HL-60 (cell line): ENCODE measurements around the gene GNG8.
"Not testable (repeated sequence)": the region's sequence is repeated elsewhere in the genome, so short reads cannot be mapped to it uniquely, and the experiment has no call there.

Experiments
- DNase-seq, 2 experiments: peaks; one replicate each; pipeline ENCODE4 v3.0.0-alpha.2; 2010 to 2020; ENCODE audit warnings: low read depth in 1 of 2, low spot score in 1 of 2
- H3K27ac ChIP-seq: fragments of 250-450 bp; sonication (Bioruptor Pico); replicated peaks from 2 replicates; pipeline ENCODE4 v1.5.1; 2020; ENCODE audit warnings: mild to moderate bottlenecking, moderate library complexity
- H3K27me3 ChIP-seq: fragments of 250-450 bp; sonication (Bioruptor Pico); 2 replicates; pipeline ENCODE4 v1.5.1; 2021; ENCODE audit warnings: mild to moderate bottlenecking, moderate library complexity; ENCODE audit not compliant: insufficient read depth, poor library complexity, severe bottlenecking
- H3K4me3 ChIP-seq: replicated peaks from 2 replicates; pipeline ENCODE4 v1.5.1; 2011; ENCODE audit warnings: mild to moderate bottlenecking, control low read depth, low read length; ENCODE audit not compliant: insufficient read depth
- GABPA ChIP-seq: IDR thresholded peaks from 2 replicates; pipeline ENCODE4 v1.6.1; 2012; ENCODE audit warnings: low read depth
- POLR2AphosphoS5 ChIP-seq: IDR thresholded peaks from 2 replicates; pipeline ENCODE4 v1.6.1; 2012; ENCODE audit warnings: low read depth
- SPI1 ChIP-seq: IDR thresholded peaks from 2 replicates; pipeline ENCODE4 v1.6.1; 2012; ENCODE audit warnings: low read depth, mild to moderate bottlenecking, borderline replicate concordance
- TF ChIP-seq, protein P1 (sequence below): IDR thresholded peaks from one replicate; pipeline ENCODE4 v1.5.1; 2011; ENCODE audit warnings: low read length, control low read depth, inconsistent platforms; ENCODE audit not compliant: insufficient read depth
- TF ChIP-seq, protein P2 (sequence below): IDR thresholded peaks from 2 replicates; pipeline ENCODE4 v1.6.1; 2012; ENCODE audit warnings: low read depth; ENCODE audit not compliant: insufficient replicate concordance

The GNG8 gene

DNA sequence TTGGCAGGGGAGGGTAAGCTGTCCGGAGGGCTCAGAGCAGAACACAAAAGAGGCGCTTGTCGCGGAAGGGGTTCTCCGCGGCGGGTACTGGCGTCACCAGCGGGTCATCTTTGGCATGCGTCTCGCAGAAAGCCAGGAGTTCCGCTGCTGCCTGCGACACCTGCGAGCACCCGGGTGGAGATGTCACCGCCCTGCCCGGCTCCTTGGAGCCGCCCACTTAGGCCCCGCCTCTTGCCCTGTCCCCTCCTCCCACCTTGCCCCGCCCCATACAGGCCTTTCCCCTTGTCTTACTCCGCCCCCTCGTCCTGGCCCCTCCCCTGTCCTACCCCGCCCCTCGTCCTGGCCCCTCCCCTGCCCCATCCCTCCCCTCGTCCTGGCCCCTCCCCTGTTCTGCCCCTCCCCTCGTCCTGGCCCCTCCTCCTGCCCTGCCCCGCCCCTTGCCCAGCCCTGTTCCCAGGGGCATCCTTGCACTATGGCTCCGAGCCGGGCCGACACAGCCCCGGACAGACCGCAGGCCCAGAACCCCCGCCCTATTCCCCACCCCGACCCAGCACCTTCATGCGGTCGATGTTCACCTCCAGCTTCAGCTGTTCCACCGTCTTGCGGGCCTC, 1.9 kb downstream of the GNG8 start:
- DNase-seq: peak; percentile 78 to 85
- Histone ChIP-seq H3K27me3 (peaks cover 53% of the 10 kb centered on the region), H3K27ac (no peak overlapping the region)

DNA sequence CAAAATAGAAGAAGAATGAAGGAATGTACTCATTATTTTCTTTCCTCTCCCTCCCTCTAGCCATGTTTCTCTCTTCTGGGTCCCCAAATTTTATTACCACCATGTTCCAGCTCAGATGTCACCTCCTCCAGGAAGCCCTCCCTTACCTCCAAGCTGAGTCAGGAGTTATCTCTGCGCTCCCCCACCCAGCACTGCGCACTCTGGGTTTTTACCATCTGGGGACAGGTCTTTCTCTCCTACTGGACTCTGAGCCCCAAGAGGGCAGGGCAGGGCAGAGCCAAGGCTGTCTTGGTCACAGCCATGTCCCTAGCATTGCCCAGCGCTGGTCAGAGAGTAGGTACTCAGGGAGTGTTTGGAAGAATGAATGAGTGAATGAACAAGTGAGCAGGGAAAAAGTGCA, 2.9 kb downstream of the GNG8 start:
- no peak overlapping the region for H3K4me3 ChIP-seq
- H3K27me3 ChIP-seq: peaks cover 45% of the 10 kb centered on the region

More for the DNA sequence above, 1.9 kb downstream of the GNG8 start:
- TF ChIP-seq POLR2AphosphoS5: no peak
- no peak for TF ChIP-seq SPI1
- TF ChIP-seq, protein P1, sequence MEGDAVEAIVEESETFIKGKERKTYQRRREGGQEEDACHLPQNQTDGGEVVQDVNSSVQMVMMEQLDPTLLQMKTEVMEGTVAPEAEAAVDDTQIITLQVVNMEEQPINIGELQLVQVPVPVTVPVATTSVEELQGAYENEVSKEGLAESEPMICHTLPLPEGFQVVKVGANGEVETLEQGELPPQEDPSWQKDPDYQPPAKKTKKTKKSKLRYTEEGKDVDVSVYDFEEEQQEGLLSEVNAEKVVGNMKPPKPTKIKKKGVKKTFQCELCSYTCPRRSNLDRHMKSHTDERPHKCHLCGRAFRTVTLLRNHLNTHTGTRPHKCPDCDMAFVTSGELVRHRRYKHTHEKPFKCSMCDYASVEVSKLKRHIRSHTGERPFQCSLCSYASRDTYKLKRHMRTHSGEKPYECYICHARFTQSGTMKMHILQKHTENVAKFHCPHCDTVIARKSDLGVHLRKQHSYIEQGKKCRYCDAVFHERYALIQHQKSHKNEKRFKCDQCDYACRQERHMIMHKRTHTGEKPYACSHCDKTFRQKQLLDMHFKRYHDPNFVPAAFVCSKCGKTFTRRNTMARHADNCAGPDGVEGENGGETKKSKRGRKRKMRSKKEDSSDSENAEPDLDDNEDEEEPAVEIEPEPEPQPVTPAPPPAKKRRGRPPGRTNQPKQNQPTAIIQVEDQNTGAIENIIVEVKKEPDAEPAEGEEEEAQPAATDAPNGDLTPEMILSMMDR: no peak
- TF ChIP-seq GABPA: no peak
- TF ChIP-seq, protein P2, sequence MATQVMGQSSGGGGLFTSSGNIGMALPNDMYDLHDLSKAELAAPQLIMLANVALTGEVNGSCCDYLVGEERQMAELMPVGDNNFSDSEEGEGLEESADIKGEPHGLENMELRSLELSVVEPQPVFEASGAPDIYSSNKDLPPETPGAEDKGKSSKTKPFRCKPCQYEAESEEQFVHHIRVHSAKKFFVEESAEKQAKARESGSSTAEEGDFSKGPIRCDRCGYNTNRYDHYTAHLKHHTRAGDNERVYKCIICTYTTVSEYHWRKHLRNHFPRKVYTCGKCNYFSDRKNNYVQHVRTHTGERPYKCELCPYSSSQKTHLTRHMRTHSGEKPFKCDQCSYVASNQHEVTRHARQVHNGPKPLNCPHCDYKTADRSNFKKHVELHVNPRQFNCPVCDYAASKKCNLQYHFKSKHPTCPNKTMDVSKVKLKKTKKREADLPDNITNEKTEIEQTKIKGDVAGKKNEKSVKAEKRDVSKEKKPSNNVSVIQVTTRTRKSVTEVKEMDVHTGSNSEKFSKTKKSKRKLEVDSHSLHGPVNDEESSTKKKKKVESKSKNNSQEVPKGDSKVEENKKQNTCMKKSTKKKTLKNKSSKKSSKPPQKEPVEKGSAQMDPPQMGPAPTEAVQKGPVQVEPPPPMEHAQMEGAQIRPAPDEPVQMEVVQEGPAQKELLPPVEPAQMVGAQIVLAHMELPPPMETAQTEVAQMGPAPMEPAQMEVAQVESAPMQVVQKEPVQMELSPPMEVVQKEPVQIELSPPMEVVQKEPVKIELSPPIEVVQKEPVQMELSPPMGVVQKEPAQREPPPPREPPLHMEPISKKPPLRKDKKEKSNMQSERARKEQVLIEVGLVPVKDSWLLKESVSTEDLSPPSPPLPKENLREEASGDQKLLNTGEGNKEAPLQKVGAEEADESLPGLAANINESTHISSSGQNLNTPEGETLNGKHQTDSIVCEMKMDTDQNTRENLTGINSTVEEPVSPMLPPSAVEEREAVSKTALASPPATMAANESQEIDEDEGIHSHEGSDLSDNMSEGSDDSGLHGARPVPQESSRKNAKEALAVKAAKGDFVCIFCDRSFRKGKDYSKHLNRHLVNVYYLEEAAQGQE: no peak
- H3K4me3 ChIP-seq: peak overlapping the region; percentile 8; the same call in 1 of the 2 replicates

DNA sequence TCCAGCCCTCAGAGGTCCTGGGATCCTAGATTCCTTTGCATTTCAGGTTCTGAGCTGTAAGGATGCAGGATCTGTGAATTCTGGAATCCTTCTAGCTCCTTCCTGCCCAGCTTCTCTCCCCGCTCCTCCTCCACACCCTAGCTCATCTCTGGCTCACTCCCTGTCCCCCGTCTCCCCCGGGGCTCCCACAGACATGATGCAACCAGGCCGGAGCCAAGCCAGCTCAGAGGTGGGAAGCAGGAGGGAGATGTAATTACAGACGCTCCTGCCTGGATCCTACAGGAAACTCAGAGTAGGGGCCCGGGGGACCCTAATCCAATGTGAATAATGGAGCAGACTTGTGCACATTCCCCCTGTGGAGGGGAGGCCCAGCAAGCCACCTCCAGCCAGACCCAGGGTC, 4.5 kb downstream of the GNG8 start:
- DNase-seq: no peak
- no peak overlapping the region for H3K4me3 ChIP-seq
- peaks cover 31% of the 10 kb centered on the region for H3K27me3 ChIP-seq
- TF ChIP-seq, protein P1: no peak
- H3K27ac ChIP-seq: no peak overlapping the region

More for the DNA sequence above, 2.9 kb downstream of the GNG8 start:
- DNase-seq: no peak
- H3K27ac ChIP-seq: no peak overlapping the region
- no peak for TF ChIP-seq GABPA

DNA sequence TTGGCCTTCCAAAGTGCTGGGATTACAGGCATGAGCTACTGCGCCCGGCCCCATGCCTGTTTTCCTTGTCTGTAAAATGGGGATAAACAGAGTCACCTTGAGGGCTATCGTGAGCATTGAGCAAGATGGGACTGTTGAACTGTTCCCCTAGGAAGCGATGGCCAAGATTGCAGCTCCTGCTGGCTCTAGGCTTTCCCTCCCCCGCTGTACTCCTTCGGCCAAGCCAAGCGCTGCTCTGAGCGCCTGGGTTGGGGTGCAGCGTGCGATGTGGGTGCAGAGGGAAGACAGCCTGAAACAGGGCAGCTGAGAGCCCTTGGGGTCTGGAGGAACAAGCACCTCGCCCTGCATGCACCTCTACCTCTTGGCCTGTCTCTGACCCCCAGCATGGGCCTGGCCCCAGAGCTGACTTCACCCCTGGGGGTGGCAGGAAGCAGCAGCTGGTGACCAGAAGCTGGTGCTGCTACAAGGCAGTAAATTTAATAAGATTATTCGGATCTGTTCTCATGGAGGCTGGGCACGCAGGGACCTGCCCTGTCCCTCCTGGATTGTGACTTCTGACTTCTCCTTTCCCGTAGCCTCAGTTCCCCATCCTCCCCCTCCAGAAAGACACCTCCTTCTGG, 5.3 kb downstream of the GNG8 start:
- no peak overlapping the region for H3K4me3 ChIP-seq
- H3K27ac ChIP-seq: no peak overlapping the region
- no peak for TF ChIP-seq SPI1
- DNase-seq: no peak
- peaks cover 31% of the 10 kb centered on the region for H3K27me3 ChIP-seq

DNA sequence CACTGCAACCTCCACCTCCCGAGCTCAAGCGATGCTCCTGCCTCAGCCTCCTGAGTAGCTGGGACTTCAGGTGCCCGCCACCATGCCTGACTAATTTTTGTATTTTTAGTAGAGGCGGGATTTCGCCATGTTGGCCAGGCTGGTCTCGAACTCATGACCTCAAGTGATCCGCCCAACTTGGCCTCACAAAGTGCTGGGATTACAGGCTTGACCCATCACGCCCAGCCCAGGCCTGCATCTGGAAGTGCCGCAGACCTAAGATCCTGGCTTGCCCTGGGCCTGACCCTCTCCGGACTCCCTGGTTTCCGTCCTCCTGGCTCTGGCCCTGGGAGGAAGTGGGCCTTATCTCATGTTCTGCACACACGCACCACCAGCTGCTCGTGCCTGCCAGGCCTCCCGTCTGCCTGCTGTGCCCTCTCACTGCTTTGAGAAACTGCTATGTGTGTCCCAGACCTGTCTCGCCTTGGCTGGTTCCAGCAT, 6.4 kb downstream of the GNG8 start:
- no peak for DNase-seq
- Histone ChIP-seq H3K27me3 (peaks cover 24% of the 10 kb centered on the region), H3K4me3 (no peak overlapping the region), H3K27ac (no peak overlapping the region)
- TF ChIP-seq, protein P1: no peak
- TF ChIP-seq GABPA (no peak), SPI1 (no peak), POLR2AphosphoS5 (no peak)
- TF ChIP-seq, protein P2: no peak

DNA sequence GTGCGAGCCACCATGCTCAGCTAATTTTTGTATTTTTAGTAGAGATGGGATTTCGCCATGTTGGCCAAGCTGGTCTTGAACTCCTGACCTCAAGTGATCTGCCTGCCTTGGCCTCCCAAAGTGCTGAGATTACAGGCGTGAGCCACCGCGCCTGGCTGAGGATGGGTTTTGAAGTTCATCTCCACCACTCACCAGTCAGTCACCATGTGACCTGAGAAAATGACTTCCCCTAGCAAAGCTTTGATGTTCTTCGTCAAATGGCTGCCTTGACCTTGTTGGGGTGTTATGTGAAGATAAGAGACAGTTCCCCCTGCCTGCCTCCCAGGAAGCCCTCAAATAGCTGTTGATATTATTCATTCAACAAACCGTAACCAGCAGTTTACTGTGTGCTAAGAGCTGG, 7.0 kb downstream of the GNG8 start:
- H3K27ac ChIP-seq, H3K4me3 ChIP-seq, DNase-seq: not testable (repeated sequence)
- H3K27me3 ChIP-seq: peaks cover 21% of the 10 kb centered on the region
